Measurements from ENCODE around the gene TBL2. TPM values are rescaled to one million over a fixed set of nuclear protein-coding genes. Genes with fewer than 3 reads are reported as not detected.

The TBL2 gene
- total RNA-seq, 4 donors from 2014 or later, result 19.1 to 52.5 (median 38.2) TPM

GRCh38 chr7:73560109-73560835 is 18.1 kb downstream of the TBL2 start:
- no peak for DNase-seq (ENCODE audit: extremely low spot score)
- Histone ChIP-seq H3K27ac (replicated peaks in 1 of 4) (no peak overlapping the region), H3K4me3 (no peak overlapping the region), H3K27me3 (no peaks in the 10 kb centered on the region), H3K36me3 (no peaks in the 10 kb centered on the region), H3K4me1 (peaks cover 15 to 22% (median 19%) of the 10 kb centered on the region in 4 donors), H3K9me3 (no peaks in the 10 kb centered on the region)
- no peak for TF ChIP-seq POLR2A (IDR thresholded peaks at IDR 0.05; ENCODE audit: low read depth)
- TF ChIP-seq POLR2AphosphoS5 (IDR thresholded peaks at IDR 0.05), result no peak
- TF ChIP-seq CTCF (IDR thresholded peaks at IDR 0.05), result no peak
- TF ChIP-seq EP300 (IDR thresholded peaks at IDR 0.05), result no peak
- intact Hi-C loops (cut with DNase I), result no loop called here
- WGBS, result 66% methylated on average over 11 of the region's 11 CpGs

GRCh38 chr7:73557397-73558257 is 20.8 kb downstream of the TBL2 start, which contains the start of gene BCL7B:
BCL7B (minus strand) TSS chr7:73557690; CDS start chr7:73557578, 112 bp downstream.
- H3K4me1 ChIP-seq, result peaks cover 21 to 38% (median 37%) of the 10 kb centered on the region in 4 donors
- no peaks in the 10 kb centered on the region for H3K9me3 ChIP-seq
- peaks cover 0 to 24% (median 19%) of the 10 kb centered on the region in 4 donors for H3K36me3 ChIP-seq
- DNase-seq (ENCODE audit: extremely low spot score), result peak; percentile 92
- TF ChIP-seq POLR2AphosphoS5 (IDR thresholded peaks at IDR 0.05) (peak; percentile 49 to 83), CTCF (IDR thresholded peaks at IDR 0.05) (no peak), POLR2A (IDR thresholded peaks at IDR 0.05; ENCODE audit: low read depth) (peak; percentile 46)
- peak within 1 kb of the TSS; percentile 85 to 98 (median 88) for H3K4me3 ChIP-seq
- H3K27ac ChIP-seq (replicated peaks in 1 of 4), result peak within 1 kb of the TSS; percentile 99 to 100 (median 100)
- intact Hi-C loops (cut with DNase I), result loop anchor here (2.0 to 5.0 kb wide), 2 partner anchors 19 to 35 kb away; partner anchors contain the start of gene BAZ1B
- WGBS, result 31% methylated on average over 11 of the region's 83 CpGs
- no peaks in the 10 kb centered on the region for H3K27me3 ChIP-seq

- Histone ChIP-seq H3K36me3 (peaks cover 0 to 30% (median 25%) of the 10 kb centered on the region in 4 donors), H3K27me3 (no peaks in the 10 kb centered on the region), H3K9me3 (no peaks in the 10 kb centered on the region), H3K4me3 (peak overlapping the region; percentile 85 to 98 (median 88)), H3K4me1 (peaks cover 21 to 41% (median 38%) of the 10 kb centered on the region in 4 donors), H3K27ac (replicated peaks in 1 of 4) (peak overlapping the region; percentile 99 to 100 (median 100))
- DNase-seq (ENCODE audit: extremely low spot score), result peak; percentile 98
- TF ChIP-seq CTCF (IDR thresholded peaks at IDR 0.05) (peak in 1 of 3 experiments; percentile 6), POLR2AphosphoS5 (IDR thresholded peaks at IDR 0.05) (peak; percentile 79 to 81), POLR2A (IDR thresholded peaks at IDR 0.05; ENCODE audit: low read depth) (no peak)
- WGBS, result 0% methylated on average over 1 of the region's 36 CpGs
- intact Hi-C loops (cut with DNase I), result loop anchor here (5.0 kb wide), 1 partner anchor 35 kb away; the partner anchor contains the start of gene BAZ1B
Observed at GRCh38 chr7:73557108-73557396, 21.3 kb downstream of the TBL2 start.

GRCh38 chr7:73556208-73557107 is 21.9 kb downstream of the TBL2 start:
- Histone ChIP-seq H3K4me1 (peaks cover 21 to 41% (median 38%) of the 10 kb centered on the region in 4 donors), H3K27ac (replicated peaks in 1 of 4) (peak overlapping the region; percentile 99 to 100 (median 100)), H3K36me3 (peaks cover 0 to 35% (median 31%) of the 10 kb centered on the region in 4 donors), H3K4me3 (peak overlapping the region; percentile 85 to 98 (median 88)), H3K27me3 (no peaks in the 10 kb centered on the region), H3K9me3 (no peaks in the 10 kb centered on the region)
- intact Hi-C loops (cut with DNase I), result loop anchor here (5.0 kb wide), 1 partner anchor 34 kb away; the partner anchor contains the start of gene BAZ1B
- 21% methylated on average over 28 of the region's 28 CpGs for WGBS
- no peak for DNase-seq (ENCODE audit: extremely low spot score)
- TF ChIP-seq POLR2A (IDR thresholded peaks at IDR 0.05; ENCODE audit: low read depth), result no peak
- no peak for TF ChIP-seq POLR2AphosphoS5 (IDR thresholded peaks at IDR 0.05)
- TF ChIP-seq CTCF (IDR thresholded peaks at IDR 0.05), result no peak
- TF ChIP-seq EP300 (IDR thresholded peaks at IDR 0.05), result no peak
